GM23248 (cell line): Measurements from ENCODE around the gene POC5.

ENCODE experiments used
- EZH2 ChIP-seq: fragments of 200-600 bp; sonication (generic); IDR thresholded peaks from 2 replicates; pipeline ENCODE4 v1.6.1; 2018; ENCODE audit warnings: antibody characterized with exemption, mild to moderate bottlenecking; ENCODE audit not compliant: insufficient read depth, poor library complexity, severe bottlenecking
- EZH2phosphoT487 ChIP-seq: fragments of 200-600 bp; sonication (generic); IDR thresholded peaks from 2 replicates; pipeline ENCODE4 v1.6.1; 2018; ENCODE audit warnings: antibody characterized with exemption, moderate library complexity, mild to moderate bottlenecking, low read depth; ENCODE audit not compliant: insufficient read depth

DNA sequence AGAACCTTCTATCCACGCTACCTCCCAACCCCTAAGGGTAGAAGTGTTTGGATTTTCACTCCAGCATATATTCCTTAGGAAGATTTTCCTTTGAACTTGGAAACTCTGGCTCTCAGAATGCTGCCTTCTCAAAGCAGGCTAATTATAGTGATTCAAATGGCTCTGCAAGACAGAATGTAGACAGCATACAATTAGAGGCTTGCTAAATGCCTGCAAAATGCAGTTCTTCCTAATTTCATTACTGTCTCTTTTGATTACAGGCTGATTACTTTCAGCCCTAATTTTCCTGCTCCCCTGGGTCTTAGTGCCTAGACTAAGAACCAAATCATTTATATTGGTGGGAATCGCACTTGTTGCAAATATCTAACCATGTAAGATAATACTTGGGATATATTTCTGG, 55.2 kb downstream of the POC5 start:
- TF ChIP-seq EZH2phosphoT487 (no peak), EZH2 (no peak)
